LNCAP (cell line): ENCODE data around the gene CDKN1C.

Source experiments
- TF ChIP-seq, protein P1 (sequence below): fragments of 450-650 bp; IDR thresholded peaks from 2 replicates; pipeline ENCODE4 v1.5.1; 2017; ENCODE audit warnings: mild to moderate bottlenecking

The CDKN1C gene

DNA sequence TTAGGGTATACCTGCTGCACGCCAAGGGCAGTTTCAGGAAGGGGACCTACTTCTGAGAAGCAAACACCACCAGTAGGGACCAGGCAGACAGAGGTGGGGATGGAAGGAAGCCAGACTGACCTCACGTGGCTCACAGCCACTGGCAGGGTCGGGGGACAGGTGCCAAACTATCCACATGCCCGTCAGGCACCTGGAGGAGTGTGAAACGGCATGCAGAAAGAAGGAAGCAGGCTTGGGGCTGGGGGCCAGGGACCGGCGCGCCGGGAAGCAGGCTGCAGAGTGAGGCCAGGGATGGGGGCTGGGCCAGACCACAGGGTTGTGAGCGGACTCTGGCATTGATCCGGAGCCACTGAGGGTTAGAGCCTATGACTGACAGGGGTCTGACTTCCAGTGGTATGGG lies 47.5 kb downstream of the CDKN1C start:
- TF ChIP-seq, protein P1, sequence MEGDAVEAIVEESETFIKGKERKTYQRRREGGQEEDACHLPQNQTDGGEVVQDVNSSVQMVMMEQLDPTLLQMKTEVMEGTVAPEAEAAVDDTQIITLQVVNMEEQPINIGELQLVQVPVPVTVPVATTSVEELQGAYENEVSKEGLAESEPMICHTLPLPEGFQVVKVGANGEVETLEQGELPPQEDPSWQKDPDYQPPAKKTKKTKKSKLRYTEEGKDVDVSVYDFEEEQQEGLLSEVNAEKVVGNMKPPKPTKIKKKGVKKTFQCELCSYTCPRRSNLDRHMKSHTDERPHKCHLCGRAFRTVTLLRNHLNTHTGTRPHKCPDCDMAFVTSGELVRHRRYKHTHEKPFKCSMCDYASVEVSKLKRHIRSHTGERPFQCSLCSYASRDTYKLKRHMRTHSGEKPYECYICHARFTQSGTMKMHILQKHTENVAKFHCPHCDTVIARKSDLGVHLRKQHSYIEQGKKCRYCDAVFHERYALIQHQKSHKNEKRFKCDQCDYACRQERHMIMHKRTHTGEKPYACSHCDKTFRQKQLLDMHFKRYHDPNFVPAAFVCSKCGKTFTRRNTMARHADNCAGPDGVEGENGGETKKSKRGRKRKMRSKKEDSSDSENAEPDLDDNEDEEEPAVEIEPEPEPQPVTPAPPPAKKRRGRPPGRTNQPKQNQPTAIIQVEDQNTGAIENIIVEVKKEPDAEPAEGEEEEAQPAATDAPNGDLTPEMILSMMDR = no peak

DNA sequence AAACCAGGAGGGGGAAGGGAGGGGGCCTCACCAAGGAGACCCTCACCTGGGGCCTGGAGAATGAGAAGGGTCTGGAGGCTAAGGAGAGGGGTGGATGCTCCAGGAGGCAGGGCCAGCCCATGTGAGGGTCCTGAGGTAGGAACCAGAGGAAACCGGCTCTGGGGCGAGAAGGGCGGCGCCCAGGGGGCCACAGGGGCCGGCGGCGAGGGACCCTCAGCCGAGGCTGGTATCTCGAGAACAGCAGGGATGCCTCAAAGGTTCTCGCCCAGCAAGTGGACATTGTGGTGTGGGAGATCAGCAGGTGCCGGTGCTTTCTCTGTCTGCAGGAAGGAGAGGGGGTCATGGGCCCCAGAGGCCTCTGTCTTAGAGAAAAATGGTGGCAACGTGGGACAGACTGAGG lies 47.9 kb downstream of the CDKN1C start:
- TF ChIP-seq, protein P1 = no peak

DNA sequence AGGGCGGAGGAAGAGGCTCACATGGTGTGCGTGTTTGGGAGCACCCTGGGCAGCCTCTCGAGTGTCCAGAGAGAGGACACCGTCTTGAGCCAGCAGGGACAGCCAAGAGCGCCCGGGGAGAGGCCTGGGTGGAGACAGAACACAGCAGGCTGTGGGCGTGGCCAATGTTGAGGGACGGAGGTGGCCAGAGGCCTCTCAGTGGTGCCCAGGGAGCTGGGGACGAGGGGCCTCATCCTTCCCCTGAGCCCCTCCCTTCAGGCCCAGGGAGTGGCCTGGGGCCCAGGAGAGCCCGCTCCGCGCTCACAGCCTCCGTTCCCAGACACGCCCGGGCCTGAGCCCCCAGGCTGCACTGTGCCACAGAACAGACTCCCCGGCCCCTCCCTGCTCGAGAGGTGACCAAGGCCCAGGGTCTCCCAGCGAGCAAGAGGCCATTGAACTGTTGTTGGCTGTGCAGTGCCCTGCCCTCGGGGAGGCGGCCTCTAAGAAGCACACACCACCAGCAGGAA lies 48.4 kb downstream of the CDKN1C start:
- TF ChIP-seq, protein P1 = no peak

DNA sequence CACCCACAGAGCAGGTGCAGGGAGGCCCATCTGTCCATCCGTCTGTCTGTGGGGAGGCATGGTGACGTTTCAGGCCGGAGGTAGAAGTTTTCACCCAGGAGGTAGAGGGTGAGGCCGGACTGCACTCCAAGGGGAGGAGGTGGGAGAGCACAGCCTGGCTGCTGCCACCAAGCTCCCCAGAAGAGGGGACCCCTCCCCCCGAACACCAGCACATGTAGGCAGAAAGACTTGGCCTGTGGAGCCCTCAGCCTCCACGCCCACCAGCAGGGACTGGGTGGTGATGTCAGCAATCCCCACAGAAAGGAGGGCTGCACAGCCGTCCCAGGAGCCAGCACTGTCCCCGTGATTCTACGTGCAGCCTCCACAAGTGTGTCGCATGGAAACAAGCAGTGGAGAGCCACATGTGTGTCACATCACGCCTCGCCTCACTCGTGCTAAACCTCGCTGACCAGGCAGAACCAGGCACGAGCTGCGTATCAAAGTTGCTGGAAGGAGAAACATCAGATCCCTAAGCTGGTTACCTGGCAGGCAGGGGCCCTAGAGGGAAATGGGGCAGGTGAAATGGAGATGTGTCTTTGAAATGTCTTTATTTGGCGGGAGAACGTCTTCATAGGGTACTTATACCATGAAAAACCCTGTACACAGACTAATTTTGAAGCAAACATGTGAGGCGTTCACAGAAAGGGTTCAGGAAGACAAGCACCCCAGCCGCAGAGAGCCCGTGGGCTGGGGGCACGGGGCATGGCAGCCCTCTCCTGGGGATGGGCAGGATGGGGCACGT lies 49.1 kb downstream of the CDKN1C start:
- TF ChIP-seq, protein P1 = no peak

DNA sequence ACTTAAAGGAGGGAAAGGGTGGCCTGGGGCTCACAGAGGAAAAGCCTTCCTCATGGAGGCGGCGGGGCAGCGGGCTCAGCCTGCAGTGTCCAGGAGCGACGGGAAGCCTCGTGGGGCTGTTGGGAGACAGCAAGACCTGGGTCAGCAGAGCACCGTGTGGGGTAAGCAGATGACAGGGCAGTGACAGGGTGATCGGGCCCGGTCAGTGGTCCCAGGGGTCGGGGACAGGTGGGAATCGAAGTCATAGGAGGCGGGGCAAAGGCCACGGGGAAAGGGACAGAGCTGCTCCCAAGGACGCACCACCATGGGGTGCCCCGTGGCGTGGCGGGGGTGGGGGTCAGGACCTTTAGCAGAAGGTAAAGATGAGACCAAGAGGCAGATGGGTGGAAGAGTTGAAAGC lies 49.8 kb downstream of the CDKN1C start:
- TF ChIP-seq, protein P1 = no peak

DNA sequence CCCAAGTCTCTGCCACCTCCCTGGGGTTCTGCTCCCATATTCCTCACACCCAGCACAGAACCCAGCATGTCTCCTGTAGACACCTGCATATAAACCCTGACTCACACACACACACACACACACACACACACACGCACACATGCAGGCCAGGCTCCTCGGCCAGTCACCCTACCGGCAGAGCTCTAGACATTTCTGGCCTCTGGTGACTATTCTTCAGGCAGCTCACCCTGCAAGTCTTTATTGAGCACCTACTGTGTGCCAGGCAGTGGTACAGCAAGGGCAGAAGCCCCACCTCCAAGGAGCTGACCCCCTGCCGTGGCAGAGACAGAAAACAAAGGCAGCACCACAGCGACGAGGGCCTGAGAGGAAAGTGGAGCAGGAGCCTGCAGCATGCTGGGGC lies 50.3 kb downstream of the CDKN1C start:
- TF ChIP-seq, protein P1 = no peak

DNA sequence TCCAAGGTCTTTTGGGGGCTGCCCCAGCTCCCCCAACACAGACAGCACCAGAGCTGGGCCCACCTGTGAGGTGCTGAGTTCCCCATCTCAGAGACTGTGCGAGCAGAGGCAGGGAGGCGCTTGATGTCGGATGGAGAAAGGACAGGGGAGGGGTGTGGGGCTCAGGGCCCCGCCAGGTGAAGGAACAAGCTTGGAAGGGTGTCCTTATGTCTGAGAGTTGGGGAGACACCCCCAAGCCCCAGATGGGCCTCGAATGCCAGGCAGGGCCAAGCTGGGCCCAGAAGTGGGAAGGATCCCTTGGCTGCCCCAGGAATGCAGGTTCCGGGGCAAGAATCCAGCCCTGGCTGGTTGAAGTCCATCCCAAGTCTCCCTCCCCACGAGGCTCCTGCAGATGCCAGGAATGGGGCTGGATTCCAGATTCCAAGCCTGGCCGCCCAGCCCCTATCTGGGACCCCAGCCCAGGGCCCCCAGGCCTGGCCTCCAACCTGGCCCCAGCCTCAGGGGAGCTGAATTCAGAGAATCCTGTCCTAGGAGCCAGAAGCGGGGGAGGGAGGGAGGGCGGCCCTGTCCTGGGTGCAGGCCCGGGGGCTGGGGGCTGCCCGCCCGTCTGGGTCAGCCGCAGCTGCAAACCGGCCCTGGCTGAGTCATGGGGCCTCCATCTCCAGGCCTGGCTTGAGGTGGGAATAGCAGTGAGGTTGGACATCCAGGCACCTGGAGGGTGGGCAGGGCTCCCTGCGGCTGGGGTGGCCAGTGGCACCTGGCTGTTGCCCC lies 50.9 kb downstream of the CDKN1C start:
- TF ChIP-seq, protein P1 = no peak
